Measurements from ENCODE around the gene BRAT1. TPM values are rescaled to one million over a fixed set of nuclear protein-coding genes. Genes with fewer than 3 reads are reported as not detected.

The BRAT1 gene
- total RNA-seq, 2 donors from 2014 or later, result 42.1 to 42.7 TPM

- DNase-seq, result no peak
- no peaks in the 10 kb centered on the region for H3K27me3 ChIP-seq (ENCODE audit: control insufficient read depth, insufficient read depth, low read length, poor library complexity, severe bottlenecking)
- H3K4me3 Mint-ChIP-seq, result no peak overlapping the region
- no peak overlapping the region for H3K4me3 ChIP-seq (ENCODE audit: low read length)
- H3K27me3 Mint-ChIP-seq (ENCODE audit: insufficient read depth), result no peaks in the 10 kb centered on the region
- no peaks in the 10 kb centered on the region for H3K9me3 Mint-ChIP-seq
- peaks cover 14% of the 10 kb centered on the region for H3K36me3 ChIP-seq (ENCODE audit: control insufficient read depth, insufficient read depth, low read length)
- H3K4me1 ChIP-seq (ENCODE audit: control insufficient read depth, insufficient read depth, low read length), result no peaks in the 10 kb centered on the region
- 93 to 95% methylated on average over 15 to 25 of the region's 25 CpGs for WGBS, 2 experiments (ENCODE audit: insufficient coverage in 1 of 2, insufficient read length in 1 of 2)
- TF ChIP-seq CTCF (conservative IDR thresholded peaks at IDR 0.05), result no peak
- H3K27ac Mint-ChIP-seq, result no peak overlapping the region
- peaks cover 49% of the 10 kb centered on the region for H3K36me3 Mint-ChIP-seq (ENCODE audit: low read depth)
- H3K4me1 Mint-ChIP-seq, result no peaks in the 10 kb centered on the region
- H3K27ac ChIP-seq (ENCODE audit: low read depth, low read length), result no peak overlapping the region
- no peak overlapping the region for H3K9ac ChIP-seq (ENCODE audit: extremely low read depth, low read length, poor library complexity, severe bottlenecking)
- no peaks in the 10 kb centered on the region for H3K9me3 ChIP-seq (ENCODE audit: control insufficient read depth, low read length)
These were observed 13.1 kb downstream of the BRAT1 start for GRCh38 chr7:2542011-2542915.

DNA sequence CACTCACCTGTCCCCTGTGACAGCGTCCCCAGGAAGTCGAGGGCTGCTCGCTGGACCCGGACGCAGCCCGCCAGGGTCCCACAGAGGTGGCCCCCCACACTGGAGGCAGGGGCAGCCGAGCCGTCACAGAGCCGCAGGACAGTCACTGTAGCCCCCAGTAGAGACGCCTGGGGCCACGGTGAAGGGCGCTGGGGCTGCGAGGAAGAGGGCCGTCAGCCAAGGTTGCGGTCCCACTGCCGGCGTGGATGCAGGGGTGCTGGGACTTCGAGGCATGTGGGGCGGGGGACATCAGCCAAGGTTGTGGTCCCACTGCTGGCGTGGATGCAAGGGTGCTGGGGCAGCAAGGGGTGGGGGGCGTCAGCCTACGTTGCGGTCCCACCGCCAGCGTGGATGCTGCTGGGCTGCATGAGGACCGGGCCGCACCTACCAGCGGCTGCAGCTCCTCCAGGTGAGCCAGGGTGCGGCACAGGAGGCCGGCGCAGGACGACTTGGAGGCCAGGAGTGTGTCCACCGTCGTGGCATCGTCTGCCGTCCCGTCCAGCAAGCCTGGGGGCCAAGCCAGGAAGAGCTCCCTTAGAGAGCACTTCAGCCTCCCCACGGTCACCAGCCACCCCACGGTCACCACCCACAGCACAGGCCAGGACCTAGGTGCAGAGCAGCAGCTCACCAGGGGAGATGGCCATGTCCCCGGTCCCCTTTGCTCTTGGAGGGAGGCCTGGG is 13.9 kb downstream of the BRAT1 start:
- no peaks in the 10 kb centered on the region for H3K4me1 Mint-ChIP-seq
- 97 to 98% methylated on average over 36 to 40 of the region's 40 CpGs for WGBS, 2 experiments (ENCODE audit: insufficient coverage in 1 of 2, insufficient read length in 1 of 2)
- Histone ChIP-seq H3K9ac (ENCODE audit: extremely low read depth, low read length, poor library complexity, severe bottlenecking) (no peak overlapping the region), H3K27me3 (ENCODE audit: control insufficient read depth, insufficient read depth, low read length, poor library complexity, severe bottlenecking) (no peaks in the 10 kb centered on the region), H3K4me1 (ENCODE audit: control insufficient read depth, insufficient read depth, low read length) (no peaks in the 10 kb centered on the region), H3K9me3 (ENCODE audit: control insufficient read depth, low read length) (no peaks in the 10 kb centered on the region), H3K36me3 (ENCODE audit: control insufficient read depth, insufficient read depth, low read length) (peaks cover 10% of the 10 kb centered on the region), H3K4me3 (ENCODE audit: low read length) (no peak overlapping the region), H3K27ac (ENCODE audit: low read depth, low read length) (no peak overlapping the region)
- H3K27me3 Mint-ChIP-seq (ENCODE audit: insufficient read depth), result no peaks in the 10 kb centered on the region
- no peak for DNase-seq
- H3K9me3 Mint-ChIP-seq, result no peaks in the 10 kb centered on the region
- peaks cover 42% of the 10 kb centered on the region for H3K36me3 Mint-ChIP-seq (ENCODE audit: low read depth)
- H3K27ac Mint-ChIP-seq, result no peak overlapping the region
- H3K4me3 Mint-ChIP-seq, result no peak overlapping the region
- no peak for TF ChIP-seq CTCF (conservative IDR thresholded peaks at IDR 0.05)

GRCh38 chr7:2540641-2541051 is 14.7 kb downstream of the BRAT1 start:
- no peak for TF ChIP-seq CTCF (conservative IDR thresholded peaks at IDR 0.05)
- Mint-ChIP-seq H3K9me3 (peaks cover 1% of the 10 kb centered on the region), H3K27ac (no peak overlapping the region), H3K36me3 (ENCODE audit: low read depth) (peaks cover 38% of the 10 kb centered on the region), H3K4me3 (no peak overlapping the region), H3K27me3 (ENCODE audit: insufficient read depth) (no peaks in the 10 kb centered on the region), H3K4me1 (no peaks in the 10 kb centered on the region)
- H3K4me1 ChIP-seq (ENCODE audit: control insufficient read depth, insufficient read depth, low read length), result no peaks in the 10 kb centered on the region
- WGBS, 2 experiments (ENCODE audit: insufficient coverage in 1 of 2, insufficient read length in 1 of 2), result 90 to 95% methylated on average over 2 to 19 of the region's 19 CpGs
- H3K9ac ChIP-seq (ENCODE audit: extremely low read depth, low read length, poor library complexity, severe bottlenecking), result no peak overlapping the region
- H3K27me3 ChIP-seq (ENCODE audit: control insufficient read depth, insufficient read depth, low read length, poor library complexity, severe bottlenecking), result no peaks in the 10 kb centered on the region
- no peak overlapping the region for H3K27ac ChIP-seq (ENCODE audit: low read depth, low read length)
- peaks cover 10% of the 10 kb centered on the region for H3K36me3 ChIP-seq (ENCODE audit: control insufficient read depth, insufficient read depth, low read length)
- H3K4me3 ChIP-seq (ENCODE audit: low read length), result no peak overlapping the region
- H3K9me3 ChIP-seq (ENCODE audit: control insufficient read depth, low read length), result no peaks in the 10 kb centered on the region
- no peak for DNase-seq

Measured in endodermal cell (in vitro differentiated cells).